Naive thymus-derived CD4-positive, alpha-beta T cell (primary cell): Measurements from ENCODE around the gene PSMA1. TPM values are rescaled to one million over a fixed set of nuclear protein-coding genes. Genes with fewer than 3 reads are reported as not detected.
A peak's percentile ranks its signal among the peaks of the same experiment; 100 is the strongest.

Experiments
- ATAC-seq: fragments of 150-1000 bp; cut with Tn5 transposase; 2 replicates; pipeline ENCODE4 v1.10.0; 2021; ENCODE audit warnings: mild to moderate bottlenecking, moderate library complexity
- CTCF ChIA-PET: fragments of 350-600 bp; sonication (Branson Sonifier 250); formaldehyde crosslinking; loops from one replicate; lab custom pipeline; 2021; ENCODE audit warnings: antibody characterized with exemption; lab: Charles Lee
- POLR2A ChIA-PET: fragments of 350-600 bp; sonication (Branson Sonifier 250); formaldehyde crosslinking; loops from one replicate; lab custom pipeline; 2021; ENCODE audit warnings: antibody characterized with exemption, inconsistent platforms; lab: Charles Lee
- DNase-seq, 9 donors: peaks; one replicate each; pipeline versions ENCODE4 v3.0.0 to v3.0.0-alpha.2; 2020 to 2022; ENCODE audit warnings: mixed read lengths in 1 of 9
- H3K27ac ChIP-seq: one replicate; pipeline ENCODE4 v1.7.0; 2013; ENCODE audit warnings: mild to moderate bottlenecking, low read depth, low read length, moderate library complexity
- H3K27me3 ChIP-seq, 2 donors: one replicate each; pipeline ENCODE4 v1.7.0; 2013; ENCODE audit warnings: low read length in 2 of 2, mild to moderate bottlenecking in 2 of 2, moderate library complexity in 2 of 2; ENCODE audit not compliant: control insufficient read depth in 2 of 2, insufficient read depth in 2 of 2
- H3K36me3 ChIP-seq, 3 experiments: 1 replicate in 2 of 3; 2 replicates in 1 of 3; pipeline ENCODE4 v1.7.0; 2013; ENCODE audit warnings: low read length in 3 of 3, mild to moderate bottlenecking in 3 of 3, moderate library complexity in 1 of 3; ENCODE audit not compliant: insufficient read depth in 3 of 3, control insufficient read depth in 2 of 3
- H3K4me1 ChIP-seq, 2 donors: one replicate each; pipeline ENCODE4 v1.7.0; 2013; ENCODE audit warnings: low read length in 2 of 2, mild to moderate bottlenecking in 2 of 2, moderate library complexity in 1 of 2; ENCODE audit not compliant: control insufficient read depth in 2 of 2, insufficient read depth in 2 of 2
- H3K4me3 ChIP-seq: 2 replicates; pipeline ENCODE4 v1.7.0; 2013; ENCODE audit warnings: mild to moderate bottlenecking, low read length
- H3K9me3 ChIP-seq, 3 experiments: 1 replicate in 2 of 3; 2 replicates in 1 of 3; pipeline ENCODE4 v1.7.0; 2013; ENCODE audit warnings: low read length in 3 of 3; ENCODE audit not compliant: control insufficient read depth in 2 of 3
- H3K27ac Mint-ChIP-seq, 9 donors: one replicate each; pipeline ENCODE4 v1.8.0; 2020 to 2022; ENCODE audit warnings: mixed read lengths in 9 of 9, mild to moderate bottlenecking in 8 of 9, moderate library complexity in 5 of 9, inconsistent platforms in 2 of 9
- H3K27me3 Mint-ChIP-seq, 5 donors: one replicate each; pipeline ENCODE4 v1.8.0; 2021 to 2022; ENCODE audit warnings: mixed read lengths in 5 of 5, mild to moderate bottlenecking in 1 of 5
- H3K36me3 Mint-ChIP-seq, 5 donors: one replicate each; pipeline ENCODE4 v1.8.0; 2020 to 2022; ENCODE audit warnings: mixed read lengths in 5 of 5, mild to moderate bottlenecking in 3 of 5, inconsistent platforms in 1 of 5
- H3K4me1 Mint-ChIP-seq, 7 donors: one replicate each; pipeline ENCODE4 v1.8.0; 2020 to 2022; ENCODE audit warnings: mixed read lengths in 7 of 7, mild to moderate bottlenecking in 3 of 7, inconsistent platforms in 1 of 7
- H3K4me3 Mint-ChIP-seq, 10 donors: one replicate each; pipeline ENCODE4 v1.8.0; 2020 to 2022; ENCODE audit warnings: mild to moderate bottlenecking in 10 of 10, mixed read lengths in 10 of 10, moderate library complexity in 6 of 10, inconsistent platforms in 2 of 10
- H3K9me3 Mint-ChIP-seq, 11 donors: one replicate each; pipeline ENCODE4 v1.8.0; 2020 to 2022; ENCODE audit warnings: mixed read lengths in 11 of 11, mild to moderate bottlenecking in 4 of 11, inconsistent platforms in 1 of 11, moderate library complexity in 1 of 11
- intact Hi-C, 2 donors: fragments of 100-400 bp; cut with micrococcal nuclease; formaldehyde crosslinking; loops; one replicate each; pipeline ENCODE4 v1.15.1; 2023
- polyA plus RNA-seq, 2 donors: library from polyadenylated mRNA; unstranded; fragments of 300-500 nt; fragmentation: Illumina TruSeq; gene quantifications; one replicate each; pipeline ENCODE4 v1.2.3, GENCODE V29; 2021
- total RNA-seq, 6 experiments: library from RNA in 5 of 6; stranded (reverse) in 5 of 6; gene quantifications; 1 replicate in 5 of 6; 2 replicates in 1 of 6; pipeline ENCODE4 v1.2.3 and lab custom pipeline; 2021 to 2026

PSMA1 gene
- total and polyA plus RNA-seq, 7 experiments from 2014 or later = 103 to 253 (median 128) TPM

GRCh38 chr11:14522801-14523200 lies 2.6 kb upstream of the PSMA1 start:
- POLR2A ChIA-PET = interaction anchor here (0.7 to 0.8 kb wide), 2 partner anchors 18 to 242 kb away, joined by 4 to 7 read pairs; no protein-coding TSS in a partner anchor
- H3K27ac Mint-ChIP-seq = peak overlapping the region in 3 of 9 donors; percentile 3 to 73 (median 56)

GRCh38 chr11:14522245-14522644 lies 2.1 kb upstream of the PSMA1 start:
- H3K4me1 Mint-ChIP-seq = peaks cover 15 to 40% (median 36%) of the 10 kb centered on the region in 7 donors
- Histone ChIP-seq H3K36me3 (peaks cover 4 to 8% (median 5%) of the 10 kb centered on the region in 3 experiments), H3K4me1 (peaks cover 14 to 16% of the 10 kb centered on the region in 2 donors), H3K27ac (no peak overlapping the region), H3K4me3 (no peak overlapping the region), H3K27me3 (no peaks in the 10 kb centered on the region), H3K9me3 (no peaks in the 10 kb centered on the region)
- POLR2A ChIA-PET = interaction anchor here (0.6 kb wide), 1 partner anchor 26 kb away, joined by 3 read pairs; no protein-coding TSS in a partner anchor
- CTCF ChIA-PET = interaction anchor here (1.1 kb wide), 1 partner anchor 19 kb away, joined by 3 read pairs; no protein-coding TSS in a partner anchor
- ATAC-seq (no peak), DNase-seq (no peak)
- intact Hi-C loops = no loop called here
- peaks cover 0 to 20% (median 9%) of the 10 kb centered on the region in 5 donors for H3K36me3 Mint-ChIP-seq
- no peaks in the 10 kb centered on the region for H3K9me3 Mint-ChIP-seq
- H3K4me3 Mint-ChIP-seq = no peak overlapping the region
- H3K27me3 Mint-ChIP-seq = no peaks in the 10 kb centered on the region
- H3K27ac Mint-ChIP-seq = peak overlapping the region in 1 of 9 donors; percentile 49

More at GRCh38 chr11:14522801-14523200, 2.6 kb upstream of the PSMA1 start:
- H3K9me3 ChIP-seq = no peaks in the 10 kb centered on the region
- peaks cover 14 to 16% of the 10 kb centered on the region in 2 donors for H3K4me1 ChIP-seq
- Mint-ChIP-seq H3K27me3 (no peaks in the 10 kb centered on the region), H3K9me3 (no peaks in the 10 kb centered on the region), H3K4me1 (peaks cover 15 to 34% (median 30%) of the 10 kb centered on the region in 7 donors), H3K4me3 (peak overlapping the region in 1 of 10 donors; percentile 30), H3K36me3 (peaks cover 0 to 20% (median 7%) of the 10 kb centered on the region in 5 donors)
- intact Hi-C loops = no loop called here
- no peak overlapping the region for H3K4me3 ChIP-seq
- CTCF ChIA-PET = interaction anchor here (1.1 kb wide), 1 partner anchor 18 kb away, joined by 3 read pairs; no protein-coding TSS in a partner anchor
- no peak for ATAC-seq
- H3K27ac ChIP-seq = no peak overlapping the region
- no peak for DNase-seq
- peaks cover 0 to 4% (median 3%) of the 10 kb centered on the region in 3 experiments for H3K36me3 ChIP-seq
- H3K27me3 ChIP-seq = no peaks in the 10 kb centered on the region

GRCh38 chr11:14520747-14521151 lies 563 bp upstream of the PSMA1 start:
- no peaks in the 10 kb centered on the region for H3K9me3 ChIP-seq
- intact Hi-C loops = loop anchor here (1.0 to 2.0 kb wide), 11 partner anchors 16 to 852 kb away; partner anchors contain the start of genes COPB1 (in 1 of the 2) and FAR1 (in 1 of the 2)
- Mint-ChIP-seq H3K4me1 (peaks cover 15 to 43% (median 38%) of the 10 kb centered on the region in 7 donors), H3K4me3 (peak overlapping the region; percentile 86 to 99 (median 97)), H3K36me3 (peaks cover 0 to 22% (median 9%) of the 10 kb centered on the region in 5 donors), H3K27me3 (no peaks in the 10 kb centered on the region), H3K27ac (peak overlapping the region; percentile 93 to 99 (median 96)), H3K9me3 (no peaks in the 10 kb centered on the region)
- no peak for DNase-seq
- ChIA-PET POLR2A (interaction anchor here (0.8 to 2.3 kb wide), 10 partner anchors 21 to 386 kb away, joined by 3 to 22 read pairs (median 6); partner anchors contain the start of genes COPB1, CYP2R1 and PDE3B), CTCF (interaction anchor here (0.5 to 0.6 kb wide), 3 partner anchors 268 to 358 kb away, joined by 3 read pairs; no protein-coding TSS in a partner anchor)
- H3K27ac ChIP-seq = peak overlapping the region; percentile 96
- no peak for ATAC-seq
- no peaks in the 10 kb centered on the region for H3K27me3 ChIP-seq
- peak overlapping the region; percentile 70 for H3K4me3 ChIP-seq
- H3K4me1 ChIP-seq = peaks cover 14 to 16% of the 10 kb centered on the region in 2 donors
- peaks cover 4 to 21% (median 9%) of the 10 kb centered on the region in 3 experiments for H3K36me3 ChIP-seq

- CTCF ChIA-PET = interaction anchor here (1.2 kb wide), 1 partner anchor 386 kb away, joined by 3 read pairs; no protein-coding TSS in a partner anchor
- no peaks in the 10 kb centered on the region for H3K27me3 Mint-ChIP-seq
- Histone ChIP-seq H3K27ac (peak overlapping the region; percentile 96), H3K4me3 (peak overlapping the region; percentile 70), H3K9me3 (no peaks in the 10 kb centered on the region), H3K27me3 (no peaks in the 10 kb centered on the region), H3K4me1 (peaks cover 14 to 16% of the 10 kb centered on the region in 2 donors), H3K36me3 (peaks cover 12 to 27% (median 16%) of the 10 kb centered on the region in 3 experiments)
- POLR2A ChIA-PET = interaction anchor here (0.6 to 2.3 kb wide), 9 partner anchors 20 to 1239 kb away, joined by 3 to 22 read pairs (median 6); partner anchors contain the start of genes COPB1, CYP2R1 and PDE3B
- H3K9me3 Mint-ChIP-seq = no peaks in the 10 kb centered on the region
- intact Hi-C loops = no loop called here
- peaks cover 16 to 43% (median 38%) of the 10 kb centered on the region in 7 donors for H3K4me1 Mint-ChIP-seq
- peaks cover 0 to 25% (median 12%) of the 10 kb centered on the region in 5 donors for H3K36me3 Mint-ChIP-seq
- peak overlapping the region; percentile 86 to 99 (median 97) for H3K4me3 Mint-ChIP-seq
- H3K27ac Mint-ChIP-seq = peak overlapping the region; percentile 93 to 99 (median 96)
- ATAC-seq = peak; percentile 25
- no peak for DNase-seq
Measured at GRCh38 chr11:14519597-14519916, 629 bp downstream of the PSMA1 start.

- intact Hi-C loops = no loop called here
- peak overlapping the region; percentile 59 to 97 (median 96) for H3K27ac Mint-ChIP-seq
- ChIA-PET POLR2A (interaction anchor here (1.9 to 2.3 kb wide), 4 partner anchors 19 to 373 kb away, joined by 8 to 22 read pairs (median 12); partner anchors contain the start of genes COPB1, CYP2R1 and PDE3B), CTCF (interaction anchor here (1.2 kb wide), 1 partner anchor 387 kb away, joined by 3 read pairs; no protein-coding TSS in a partner anchor)
- no peaks in the 10 kb centered on the region for H3K9me3 ChIP-seq
- peak overlapping the region; percentile 96 for H3K27ac ChIP-seq
- H3K4me1 ChIP-seq = peaks cover 14 to 16% of the 10 kb centered on the region in 2 donors
- no peaks in the 10 kb centered on the region for H3K27me3 ChIP-seq
- peaks cover 0 to 27% (median 14%) of the 10 kb centered on the region in 5 donors for H3K36me3 Mint-ChIP-seq
- no peaks in the 10 kb centered on the region for H3K27me3 Mint-ChIP-seq
- H3K4me3 Mint-ChIP-seq = peak overlapping the region; percentile 63 to 99 (median 97)
- H3K4me1 Mint-ChIP-seq = peaks cover 16 to 43% (median 38%) of the 10 kb centered on the region in 7 donors
- H3K36me3 ChIP-seq = peaks cover 14 to 34% (median 17%) of the 10 kb centered on the region in 3 experiments
- ATAC-seq (no peak), DNase-seq (no peak)
- H3K9me3 Mint-ChIP-seq = no peaks in the 10 kb centered on the region
- peak overlapping the region; percentile 70 for H3K4me3 ChIP-seq
Measured at GRCh38 chr11:14518820-14519219, 1.4 kb downstream of the PSMA1 start.

- no peak overlapping the region for H3K27ac ChIP-seq
- H3K4me3 ChIP-seq = no peak overlapping the region
- ATAC-seq (no peak), DNase-seq (no peak)
- Mint-ChIP-seq H3K27ac (no peak overlapping the region), H3K27me3 (no peaks in the 10 kb centered on the region), H3K36me3 (peaks cover 14 to 45% (median 32%) of the 10 kb centered on the region in 5 donors), H3K4me1 (peaks cover 8 to 45% (median 24%) of the 10 kb centered on the region in 7 donors), H3K4me3 (no peak overlapping the region), H3K9me3 (no peaks in the 10 kb centered on the region)
- no peaks in the 10 kb centered on the region for H3K27me3 ChIP-seq
- H3K36me3 ChIP-seq = peaks cover 27 to 65% (median 55%) of the 10 kb centered on the region in 3 experiments
- ChIA-PET POLR2A (interaction anchor here (0.6 to 1.2 kb wide), 2 partner anchors 14 to 327 kb away, joined by 3 to 4 read pairs; no protein-coding TSS in a partner anchor), CTCF (interaction anchor here (0.8 kb wide), 1 partner anchor 252 kb away, joined by 3 read pairs; no protein-coding TSS in a partner anchor)
- H3K4me1 ChIP-seq = peaks cover 8 to 9% of the 10 kb centered on the region in 2 donors
- intact Hi-C loops = no loop called here
- H3K9me3 ChIP-seq = no peaks in the 10 kb centered on the region
Measured at GRCh38 chr11:14513800-14514199, 6.4 kb downstream of the PSMA1 start.
